Activated naive CD8-positive, alpha-beta T cell (primary cell): Measurements from ENCODE around the gene GRIK3.

Experiments
- H3K27ac Mint-ChIP-seq: one replicate; pipeline ENCODE4 v1.8.0; 2021; ENCODE audit warnings: mixed read lengths
- H3K27me3 Mint-ChIP-seq: one replicate; pipeline ENCODE4 v1.8.0; 2021; ENCODE audit warnings: mixed read lengths
- H3K36me3 Mint-ChIP-seq: one replicate; pipeline ENCODE4 v1.8.0; 2021; ENCODE audit warnings: mixed read lengths
- H3K4me1 Mint-ChIP-seq: one replicate; pipeline ENCODE4 v1.8.0; 2021; ENCODE audit warnings: low read depth, mixed read lengths
- H3K4me3 Mint-ChIP-seq: one replicate; pipeline ENCODE4 v1.8.0; 2021; ENCODE audit warnings: mild to moderate bottlenecking, mixed read lengths
- H3K9me3 Mint-ChIP-seq: one replicate; pipeline ENCODE4 v1.8.0; 2021; ENCODE audit warnings: low read depth, mixed read lengths

GRIK3 gene

GRCh38 chr1:36871146-36871971 is 163.0 kb downstream of the GRIK3 start:
- Mint-ChIP-seq H3K9me3 (no peaks in the 10 kb centered on the region), H3K36me3 (no peaks in the 10 kb centered on the region), H3K27me3 (no peaks in the 10 kb centered on the region), H3K4me3 (no peak overlapping the region), H3K4me1 (no peaks in the 10 kb centered on the region), H3K27ac (no peak overlapping the region)

DNA sequence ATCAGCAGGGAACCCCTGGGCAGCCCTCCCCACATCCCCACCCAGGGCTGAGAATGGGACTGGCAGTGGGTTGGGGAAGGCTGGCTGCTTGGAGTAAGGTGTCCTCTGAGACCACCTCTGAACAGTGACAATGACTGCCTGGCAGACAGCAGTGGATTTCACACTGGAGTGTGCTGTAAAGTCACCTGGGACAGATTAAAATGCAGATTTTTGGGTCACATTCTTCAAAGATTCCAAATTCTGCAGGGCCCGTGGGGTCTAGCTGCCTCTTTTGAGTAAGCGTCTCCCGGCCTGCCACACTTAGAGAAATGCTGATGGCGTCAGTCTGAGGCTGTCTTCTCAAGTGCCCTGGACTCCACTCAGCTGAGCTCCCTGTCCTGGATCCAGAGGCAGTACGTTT is 164.5 kb downstream of the GRIK3 start:
- no peaks in the 10 kb centered on the region for H3K27me3 Mint-ChIP-seq
- H3K4me1 Mint-ChIP-seq, result no peaks in the 10 kb centered on the region
- H3K27ac Mint-ChIP-seq, result no peak overlapping the region
- no peaks in the 10 kb centered on the region for H3K9me3 Mint-ChIP-seq
- H3K4me3 Mint-ChIP-seq, result no peak overlapping the region
- H3K36me3 Mint-ChIP-seq, result no peaks in the 10 kb centered on the region

DNA sequence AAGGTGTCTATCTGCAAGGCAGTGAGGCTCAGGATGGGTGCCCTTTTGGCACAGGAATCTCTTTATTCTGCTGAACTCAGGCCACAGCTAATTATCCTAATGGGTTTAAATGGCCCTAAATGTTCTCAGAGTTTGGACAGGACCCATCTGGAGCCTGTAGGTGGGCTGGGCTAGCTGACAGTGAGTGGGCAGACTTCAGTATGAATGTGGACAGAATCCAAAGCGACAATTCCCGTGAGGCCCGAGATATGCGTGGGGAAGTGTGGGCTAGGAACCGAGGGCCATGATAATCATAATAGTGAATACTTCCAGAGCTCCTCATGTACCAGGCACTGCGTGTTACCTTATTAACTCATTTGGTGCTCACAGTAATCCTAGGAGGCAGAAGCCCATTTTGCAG is 165.3 kb downstream of the GRIK3 start:
- no peaks in the 10 kb centered on the region for H3K9me3 Mint-ChIP-seq
- H3K27ac Mint-ChIP-seq, result no peak overlapping the region
- H3K36me3 Mint-ChIP-seq, result no peaks in the 10 kb centered on the region
- H3K27me3 Mint-ChIP-seq, result no peaks in the 10 kb centered on the region
- no peaks in the 10 kb centered on the region for H3K4me1 Mint-ChIP-seq
- H3K4me3 Mint-ChIP-seq, result no peak overlapping the region

DNA sequence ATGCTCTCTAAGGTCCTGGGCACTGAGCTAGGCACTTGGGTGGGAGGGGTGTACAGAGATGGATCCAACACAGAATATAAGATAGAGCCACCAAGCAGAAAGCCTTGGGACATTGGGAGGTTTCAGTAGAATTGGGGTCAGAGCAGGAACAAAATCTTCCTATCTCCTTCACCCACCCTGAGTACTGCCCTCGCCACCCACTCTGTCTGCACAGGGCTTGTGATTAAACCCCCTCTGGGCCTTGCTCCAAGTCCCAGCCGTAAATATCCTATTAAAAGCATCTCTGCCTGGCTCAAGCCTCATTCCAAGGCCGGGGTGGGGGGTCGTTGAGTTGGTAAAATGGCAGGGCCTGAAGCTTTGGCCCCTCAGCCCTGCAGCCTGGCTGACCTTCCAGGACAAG is 166.7 kb downstream of the GRIK3 start:
- Mint-ChIP-seq H3K4me3 (no peak overlapping the region), H3K36me3 (no peaks in the 10 kb centered on the region), H3K9me3 (no peaks in the 10 kb centered on the region), H3K27ac (no peak overlapping the region), H3K4me1 (no peaks in the 10 kb centered on the region), H3K27me3 (peaks cover 3% of the 10 kb centered on the region)

DNA sequence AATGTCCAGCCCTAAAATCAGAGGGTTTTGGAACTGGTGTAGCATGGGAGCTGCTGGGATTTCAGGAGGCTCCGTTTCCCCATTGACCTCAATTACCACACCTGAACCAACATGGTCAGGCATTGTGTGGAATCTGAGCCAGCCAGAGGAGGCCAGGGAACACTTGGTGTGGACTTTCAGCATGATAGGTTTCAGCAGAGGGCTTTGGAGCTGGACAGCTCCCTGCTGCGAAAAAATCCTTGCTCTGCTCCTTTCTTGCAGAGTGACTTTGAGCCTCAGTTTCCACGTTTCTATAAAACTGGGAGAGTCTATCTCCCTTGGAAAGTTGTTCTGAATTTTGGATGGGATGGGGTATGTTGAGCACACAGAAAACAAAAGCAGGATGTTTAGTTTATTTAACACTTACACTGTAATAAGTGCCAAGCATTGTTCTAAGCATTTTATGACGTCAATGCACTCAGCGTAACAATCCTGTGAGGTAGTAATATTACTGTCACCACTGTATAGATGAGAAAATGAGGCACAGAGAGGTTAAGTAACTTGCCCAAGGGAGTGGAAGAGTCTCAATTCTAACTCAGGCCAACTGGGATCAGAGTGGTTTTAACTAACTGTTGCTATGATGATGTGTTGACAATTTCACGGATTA is 168.0 kb downstream of the GRIK3 start:
- Mint-ChIP-seq H3K4me1 (no peaks in the 10 kb centered on the region), H3K9me3 (no peaks in the 10 kb centered on the region), H3K36me3 (no peaks in the 10 kb centered on the region), H3K4me3 (no peak overlapping the region), H3K27ac (no peak overlapping the region), H3K27me3 (peaks cover 3% of the 10 kb centered on the region)

DNA sequence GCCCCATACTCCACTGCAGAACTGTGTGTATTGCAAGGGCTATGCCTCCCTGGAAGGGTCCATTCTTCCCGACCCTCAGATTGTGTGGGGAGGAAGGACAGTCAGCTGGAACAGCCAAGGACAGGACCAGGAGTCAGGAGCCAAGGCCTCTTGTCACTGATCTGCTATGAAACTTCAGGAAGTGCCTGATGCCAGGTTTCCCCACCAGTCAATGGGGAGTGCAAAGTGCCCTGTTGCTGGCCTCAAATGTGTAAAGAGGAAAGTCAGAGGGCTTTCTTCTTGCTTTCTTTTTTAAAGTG is 168.8 kb downstream of the GRIK3 start:
- Mint-ChIP-seq H3K36me3 (no peaks in the 10 kb centered on the region), H3K27ac (no peak overlapping the region), H3K27me3 (peaks cover 3% of the 10 kb centered on the region), H3K9me3 (no peaks in the 10 kb centered on the region), H3K4me1 (no peaks in the 10 kb centered on the region), H3K4me3 (no peak overlapping the region)

DNA sequence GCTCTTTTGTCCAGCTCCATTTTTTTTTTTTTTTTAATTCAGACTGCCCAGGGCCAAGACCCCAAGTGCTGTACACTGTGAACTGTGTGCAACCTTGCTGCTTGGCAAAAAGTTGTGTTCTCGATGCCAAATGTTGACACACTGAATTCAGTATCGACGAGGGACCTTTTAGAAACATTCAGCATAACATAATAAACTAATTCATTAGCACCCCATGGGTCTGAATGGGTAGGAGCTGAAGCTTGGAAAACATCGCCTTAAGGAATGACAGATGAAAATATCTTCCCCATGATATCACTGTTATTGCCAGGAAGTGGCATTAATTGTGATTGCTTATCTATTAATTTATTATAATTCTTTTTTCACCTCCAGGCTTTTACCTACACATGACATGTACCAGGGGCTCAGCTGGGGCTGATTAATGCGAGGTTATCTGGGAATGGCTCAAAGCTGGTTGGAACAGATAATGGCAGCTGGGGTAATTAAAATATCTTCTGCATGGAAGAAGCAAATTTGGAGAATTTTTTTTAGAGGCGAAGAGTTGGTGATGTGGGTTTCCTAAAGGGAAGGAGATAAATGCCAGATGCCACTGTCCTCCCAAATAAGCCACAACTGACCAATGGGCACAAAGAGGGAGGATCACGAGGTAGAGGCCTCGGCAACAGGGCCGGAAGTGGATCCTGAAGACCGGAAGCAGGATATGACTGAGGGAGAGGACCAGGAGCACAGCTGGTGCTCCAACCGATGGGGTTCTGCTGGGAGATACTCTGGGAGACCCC is 169.3 kb downstream of the GRIK3 start:
- H3K27me3 Mint-ChIP-seq, result peaks cover 3% of the 10 kb centered on the region

GRCh38 chr1:36864182-36864822 is 170.0 kb downstream of the GRIK3 start:
- Mint-ChIP-seq H3K27me3 (peaks cover 3% of the 10 kb centered on the region), H3K4me1 (no peaks in the 10 kb centered on the region), H3K4me3 (no peak overlapping the region), H3K27ac (no peak overlapping the region), H3K36me3 (no peaks in the 10 kb centered on the region), H3K9me3 (no peaks in the 10 kb centered on the region)

More for the DNA sequence above, 169.3 kb downstream of the GRIK3 start:
- Mint-ChIP-seq H3K4me3 (no peak overlapping the region), H3K27ac (no peak overlapping the region), H3K4me1 (no peaks in the 10 kb centered on the region), H3K9me3 (no peaks in the 10 kb centered on the region), H3K36me3 (no peaks in the 10 kb centered on the region)

- no peak overlapping the region for H3K4me3 Mint-ChIP-seq
- no peaks in the 10 kb centered on the region for H3K9me3 Mint-ChIP-seq
- peaks cover 3% of the 10 kb centered on the region for H3K27me3 Mint-ChIP-seq
- H3K36me3 Mint-ChIP-seq, result no peaks in the 10 kb centered on the region
- H3K4me1 Mint-ChIP-seq, result no peaks in the 10 kb centered on the region
- H3K27ac Mint-ChIP-seq, result no peak overlapping the region
These were observed 170.8 kb downstream of the GRIK3 start for GRCh38 chr1:36863500-36863899.

- H3K27me3 Mint-ChIP-seq, result peaks cover 3% of the 10 kb centered on the region
- H3K27ac Mint-ChIP-seq, result no peak overlapping the region
- H3K4me1 Mint-ChIP-seq, result no peaks in the 10 kb centered on the region
- H3K9me3 Mint-ChIP-seq, result no peaks in the 10 kb centered on the region
- H3K4me3 Mint-ChIP-seq, result no peak overlapping the region
- no peaks in the 10 kb centered on the region for H3K36me3 Mint-ChIP-seq
These were observed 171.3 kb downstream of the GRIK3 start for GRCh38 chr1:36863061-36863460.

DNA sequence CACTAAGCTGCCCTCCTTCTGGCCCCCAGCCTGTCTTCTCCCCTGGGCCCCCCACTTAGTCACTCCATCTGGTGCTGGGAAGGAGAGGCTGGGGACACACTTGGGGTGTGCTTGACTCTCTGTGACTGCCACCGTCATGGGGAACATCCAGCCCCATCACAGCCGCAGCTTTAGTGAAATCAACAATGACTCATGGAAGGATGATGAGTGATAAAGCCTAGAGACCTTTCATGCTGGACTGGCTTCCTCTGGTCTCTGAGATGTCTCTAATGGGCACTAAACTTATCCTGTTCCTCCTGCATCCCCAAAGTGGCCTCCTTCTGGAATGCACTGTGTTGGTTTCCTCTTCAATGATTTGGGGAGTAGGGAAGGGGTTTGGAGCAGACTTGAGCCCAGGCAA is 172.9 kb downstream of the GRIK3 start:
- H3K4me3 Mint-ChIP-seq, result no peak overlapping the region

GRCh38 chr1:36859926-36860325 is 174.4 kb downstream of the GRIK3 start:
- Mint-ChIP-seq H3K4me3 (no peak overlapping the region), H3K4me1 (no peaks in the 10 kb centered on the region), H3K9me3 (no peaks in the 10 kb centered on the region), H3K27ac (no peak overlapping the region), H3K27me3 (peaks cover 3% of the 10 kb centered on the region), H3K36me3 (no peaks in the 10 kb centered on the region)

More for the DNA sequence above, 172.9 kb downstream of the GRIK3 start:
- no peaks in the 10 kb centered on the region for H3K9me3 Mint-ChIP-seq
- no peak overlapping the region for H3K27ac Mint-ChIP-seq
- H3K27me3 Mint-ChIP-seq, result peaks cover 3% of the 10 kb centered on the region
- H3K36me3 Mint-ChIP-seq, result no peaks in the 10 kb centered on the region
- H3K4me1 Mint-ChIP-seq, result no peaks in the 10 kb centered on the region

- Mint-ChIP-seq H3K9me3 (no peaks in the 10 kb centered on the region), H3K27me3 (peaks cover 3% of the 10 kb centered on the region), H3K4me3 (no peak overlapping the region), H3K36me3 (no peaks in the 10 kb centered on the region), H3K4me1 (no peaks in the 10 kb centered on the region), H3K27ac (no peak overlapping the region)
These were observed 175.3 kb downstream of the GRIK3 start for GRCh38 chr1:36858981-36859380.

DNA sequence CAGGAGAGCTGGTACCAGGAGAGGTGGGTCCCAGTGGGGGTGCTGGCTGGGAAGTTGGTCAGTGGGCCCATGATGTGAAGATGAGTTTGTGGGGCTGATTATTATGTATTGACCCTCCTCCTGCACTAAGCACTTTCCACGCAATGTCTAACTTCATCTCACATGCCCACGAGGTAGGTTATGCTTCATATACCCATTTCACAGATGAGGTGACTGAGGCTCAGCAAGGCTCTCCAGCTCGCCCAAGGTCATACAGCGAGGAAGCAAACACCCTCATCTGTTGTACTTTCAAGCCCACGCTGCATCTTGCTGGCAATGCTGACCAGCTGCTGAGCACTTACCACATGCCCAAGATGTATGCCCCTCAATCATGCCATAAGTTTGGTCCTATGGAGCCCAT is 175.8 kb downstream of the GRIK3 start:
- Mint-ChIP-seq H3K4me3 (no peak overlapping the region), H3K36me3 (no peaks in the 10 kb centered on the region), H3K27me3 (peaks cover 3% of the 10 kb centered on the region), H3K4me1 (no peaks in the 10 kb centered on the region), H3K9me3 (no peaks in the 10 kb centered on the region), H3K27ac (no peak overlapping the region)

- no peaks in the 10 kb centered on the region for H3K4me1 Mint-ChIP-seq
- no peak overlapping the region for H3K27ac Mint-ChIP-seq
- H3K27me3 Mint-ChIP-seq, result no peaks in the 10 kb centered on the region
- H3K4me3 Mint-ChIP-seq, result no peak overlapping the region
- H3K36me3 Mint-ChIP-seq, result no peaks in the 10 kb centered on the region
- H3K9me3 Mint-ChIP-seq, result no peaks in the 10 kb centered on the region
These were observed 176.6 kb downstream of the GRIK3 start for GRCh38 chr1:36857754-36858153.
